WTC11 (cell line): Measurements from ENCODE around the gene LRRC27.

Source experiments
- ATF1 ChIP-seq: sonication (generic); formaldehyde crosslinking; IDR thresholded peaks from 2 replicates; pipeline ENCODE4 v1.8.1; 2023; ENCODE audit warnings: mild to moderate bottlenecking, moderate library complexity, missing genetic modification reagents
- ATF3 ChIP-seq: sonication (generic); formaldehyde crosslinking; conservative IDR thresholded peaks from 2 replicates; pipeline ENCODE4 v1.8.1; 2022; ENCODE audit warnings: mild to moderate bottlenecking, missing genetic modification reagents
- EMX1 ChIP-seq: fragments of 250-450 bp; sonication (Bioruptor Pico); IDR thresholded peaks from 2 replicates; pipeline ENCODE4 v1.8.0; 2021; ENCODE audit warnings: mild to moderate bottlenecking
- FOXP4 ChIP-seq: sonication (generic); formaldehyde crosslinking; IDR thresholded peaks from 2 replicates; pipeline ENCODE4 v1.8.0; 2022; ENCODE audit warnings: mild to moderate bottlenecking, missing genetic modification reagents
- MXD4 ChIP-seq: fragments of 250-450 bp; sonication (Bioruptor Pico); IDR thresholded peaks from 2 replicates; pipeline ENCODE4 v1.8.0; 2021; ENCODE audit warnings: mild to moderate bottlenecking, moderate library complexity, borderline replicate concordance
- RELA ChIP-seq: sonication (generic); formaldehyde crosslinking; IDR thresholded peaks from 2 replicates; pipeline ENCODE4 v1.8.1; 2022; ENCODE audit warnings: missing genetic modification reagents, mild to moderate bottlenecking, borderline replicate concordance
- TEAD4 ChIP-seq: sonication (generic); formaldehyde crosslinking; IDR thresholded peaks from 2 replicates; pipeline ENCODE4 v1.8.0; 2022; ENCODE audit warnings: mild to moderate bottlenecking, missing genetic modification reagents
- ZNF232 ChIP-seq: sonication (generic); formaldehyde crosslinking; IDR thresholded peaks from 2 replicates; pipeline ENCODE4 v1.8.0; 2022; ENCODE audit warnings: mild to moderate bottlenecking, missing genetic modification reagents
- ZNF317 ChIP-seq: sonication (generic); formaldehyde crosslinking; IDR thresholded peaks from 2 replicates; pipeline ENCODE4 v1.8.1; 2023; ENCODE audit warnings: low read depth, mild to moderate bottlenecking, moderate library complexity, missing genetic modification reagents, borderline replicate concordance
- ZNF671 ChIP-seq: fragments of 250-450 bp; sonication (Bioruptor Pico); IDR thresholded peaks from 2 replicates; pipeline ENCODE4 v1.8.0; 2021; ENCODE audit warnings: mild to moderate bottlenecking
- TF ChIP-seq, protein P1 (sequence below): sonication (generic); formaldehyde crosslinking; IDR thresholded peaks from 2 replicates; pipeline ENCODE4 v1.8.1; 2022; ENCODE audit warnings: low read depth, mild to moderate bottlenecking, moderate library complexity, missing genetic modification reagents, borderline replicate concordance
- TF ChIP-seq, protein P2 (sequence below): fragments of 200-600 bp; IDR thresholded peaks from 2 replicates; pipeline ENCODE4 v1.8.0; 2022; ENCODE audit warnings: antibody characterized with exemption

GRCh38 chr10:132390921-132391675 is 59.1 kb downstream of the LRRC27 start:
- TF ChIP-seq EMX1 (CRISPR knock-in tag) (no peak), TEAD4 (CRISPR knock-in tag) (no peak), ATF1 (no peak), ZNF671 (no peak), RELA (no peak), ZNF317 (CRISPR knock-in tag) (no peak), ZNF232 (no peak), FOXP4 (CRISPR knock-in tag) (no peak), MXD4 (CRISPR knock-in tag) (no peak), ATF3 (CRISPR knock-in tag) (no peak)
- TF ChIP-seq, protein P1, sequence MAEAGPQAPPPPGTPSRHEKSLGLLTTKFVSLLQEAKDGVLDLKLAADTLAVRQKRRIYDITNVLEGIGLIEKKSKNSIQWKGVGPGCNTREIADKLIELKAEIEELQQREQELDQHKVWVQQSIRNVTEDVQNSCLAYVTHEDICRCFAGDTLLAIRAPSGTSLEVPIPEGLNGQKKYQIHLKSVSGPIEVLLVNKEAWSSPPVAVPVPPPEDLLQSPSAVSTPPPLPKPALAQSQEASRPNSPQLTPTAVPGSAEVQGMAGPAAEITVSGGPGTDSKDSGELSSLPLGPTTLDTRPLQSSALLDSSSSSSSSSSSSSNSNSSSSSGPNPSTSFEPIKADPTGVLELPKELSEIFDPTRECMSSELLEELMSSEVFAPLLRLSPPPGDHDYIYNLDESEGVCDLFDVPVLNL = no peak
- TF ChIP-seq, protein P2, sequence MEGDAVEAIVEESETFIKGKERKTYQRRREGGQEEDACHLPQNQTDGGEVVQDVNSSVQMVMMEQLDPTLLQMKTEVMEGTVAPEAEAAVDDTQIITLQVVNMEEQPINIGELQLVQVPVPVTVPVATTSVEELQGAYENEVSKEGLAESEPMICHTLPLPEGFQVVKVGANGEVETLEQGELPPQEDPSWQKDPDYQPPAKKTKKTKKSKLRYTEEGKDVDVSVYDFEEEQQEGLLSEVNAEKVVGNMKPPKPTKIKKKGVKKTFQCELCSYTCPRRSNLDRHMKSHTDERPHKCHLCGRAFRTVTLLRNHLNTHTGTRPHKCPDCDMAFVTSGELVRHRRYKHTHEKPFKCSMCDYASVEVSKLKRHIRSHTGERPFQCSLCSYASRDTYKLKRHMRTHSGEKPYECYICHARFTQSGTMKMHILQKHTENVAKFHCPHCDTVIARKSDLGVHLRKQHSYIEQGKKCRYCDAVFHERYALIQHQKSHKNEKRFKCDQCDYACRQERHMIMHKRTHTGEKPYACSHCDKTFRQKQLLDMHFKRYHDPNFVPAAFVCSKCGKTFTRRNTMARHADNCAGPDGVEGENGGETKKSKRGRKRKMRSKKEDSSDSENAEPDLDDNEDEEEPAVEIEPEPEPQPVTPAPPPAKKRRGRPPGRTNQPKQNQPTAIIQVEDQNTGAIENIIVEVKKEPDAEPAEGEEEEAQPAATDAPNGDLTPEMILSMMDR = no peak
